MCF 10A (cell line): Measurements from ENCODE around the gene GMPR. TPM values are rescaled to one million over a fixed set of nuclear protein-coding genes. Genes with fewer than 3 reads are reported as not detected.
A peak's percentile ranks its signal among the peaks of the same experiment; 100 is the strongest.

Experiments
- BruUV-seq: library from RNA; stranded (reverse); fragments of 400-500 nt; replicated peaks from 2 replicates; lab custom pipeline; 2021; lab: Mats Ljungman, UMichigan
- CTCF ChIA-PET: fragments of 300-600 bp; sonication (Branson Sonifier 250); formaldehyde crosslinking; extraction: SDS; loops from one replicate; lab custom pipeline; 2021; ENCODE audit warnings: antibody characterized with exemption, inconsistent platforms; lab: Yijun Ruan, JAX
- POLR2A ChIA-PET: fragments of 300-600, 350-650 bp; sonication (Branson Sonifier 250); formaldehyde crosslinking; extraction: SDS; loops from one replicate; lab custom pipeline; 2020; ENCODE audit warnings: antibody characterized with exemption, inconsistent platforms; lab: Yijun Ruan, JAX
- DNase-seq: peaks from one replicate; pipeline ENCODE4 v3.0.0-alpha.2; 2018; ENCODE audit not compliant: unreplicated experiment
- H3K27ac Mint-ChIP-seq: one replicate; pipeline ENCODE4 v1.8.0; 2022; ENCODE audit warnings: mild to moderate bottlenecking, low read depth, mixed read lengths; ENCODE audit not compliant: unreplicated experiment
- H3K27me3 Mint-ChIP-seq: one replicate; pipeline ENCODE4 v1.8.0; 2022; ENCODE audit warnings: mixed read lengths; ENCODE audit not compliant: insufficient read depth, unreplicated experiment
- H3K36me3 Mint-ChIP-seq: one replicate; pipeline ENCODE4 v1.8.0; 2022; ENCODE audit warnings: mild to moderate bottlenecking, moderate library complexity, mixed read lengths; ENCODE audit not compliant: insufficient read depth, unreplicated experiment
- H3K4me1 Mint-ChIP-seq: one replicate; pipeline ENCODE4 v1.8.0; 2022; ENCODE audit warnings: mixed read lengths; ENCODE audit not compliant: insufficient read depth, unreplicated experiment
- H3K4me3 Mint-ChIP-seq: one replicate; pipeline ENCODE4 v1.8.0; 2022; ENCODE audit warnings: mild to moderate bottlenecking, moderate library complexity, mixed read lengths; ENCODE audit not compliant: unreplicated experiment
- H3K9me3 Mint-ChIP-seq: one replicate; pipeline ENCODE4 v1.8.0; 2022; ENCODE audit warnings: mixed read lengths; ENCODE audit not compliant: unreplicated experiment
- CTCF ChIP-seq: fragments of 200-600 bp; IDR thresholded peaks from one replicate; pipeline ENCODE4 v1.8.0; 2022; ENCODE audit warnings: antibody characterized with exemption, mild to moderate bottlenecking; ENCODE audit not compliant: unreplicated experiment
- intact Hi-C: fragments of 100-400 bp; cut with micrococcal nuclease; formaldehyde crosslinking; loops from 2 replicates; pipeline ENCODE4 v1.14.1; 2022
- total RNA-seq: library from RNA; stranded (reverse); gene quantifications from 2 replicates; pipeline ENCODE4 v1.2.3, GENCODE V29; 2022

The GMPR gene
- total RNA-seq, 1 experiment from 2014 or later = 3.0 TPM

GRCh38 chr6:16291739-16292138 is 53.4 kb downstream of the GMPR start:
- BruUV-seq = no TSS peak

GRCh38 chr6:16292432-16292831 is 54.0 kb downstream of the GMPR start:
- POLR2A ChIA-PET = interaction anchor here (0.6 to 1.1 kb wide), 2 partner anchors 49 to 354 kb away, joined by 3 read pairs; no protein-coding TSS in a partner anchor
- CTCF ChIA-PET = interaction anchor here (0.7 to 3.9 kb wide), 4 partner anchors 14 to 525 kb away, joined by 3 to 13 read pairs (median 4); no protein-coding TSS in a partner anchor
- no TSS peak for BruUV-seq
- Mint-ChIP-seq H3K9me3 (no peaks in the 10 kb centered on the region), H3K36me3 (peaks cover 7% of the 10 kb centered on the region), H3K4me3 (no peak overlapping the region), H3K27ac (no peak overlapping the region), H3K4me1 (no peaks in the 10 kb centered on the region), H3K27me3 (no peaks in the 10 kb centered on the region)
- intact Hi-C loops = no loop called here
- TF ChIP-seq CTCF = no peak
- no peak for DNase-seq

More at GRCh38 chr6:16291739-16292138, 53.4 kb downstream of the GMPR start:
- H3K27ac Mint-ChIP-seq = no peak overlapping the region
- no peaks in the 10 kb centered on the region for H3K4me1 Mint-ChIP-seq
- H3K9me3 Mint-ChIP-seq = no peaks in the 10 kb centered on the region
- TF ChIP-seq CTCF = no peak
- H3K4me3 Mint-ChIP-seq = no peak overlapping the region
- POLR2A ChIA-PET = interaction anchor here (0.6 to 1.1 kb wide), 2 partner anchors 49 to 355 kb away, joined by 3 read pairs; no protein-coding TSS in a partner anchor
- intact Hi-C loops = no loop called here
- no peak for DNase-seq
- no peaks in the 10 kb centered on the region for H3K27me3 Mint-ChIP-seq
- CTCF ChIA-PET = interaction anchor here (0.8 to 3.9 kb wide), 4 partner anchors 14 to 526 kb away, joined by 3 to 13 read pairs (median 6); no protein-coding TSS in a partner anchor
- H3K36me3 Mint-ChIP-seq = peaks cover 7% of the 10 kb centered on the region

GRCh38 chr6:16292942-16293341 is 54.6 kb downstream of the GMPR start:
- CTCF ChIA-PET = interaction anchor here (0.5 to 3.9 kb wide), 5 partner anchors 15 to 203 kb away, joined by 3 to 13 read pairs (median 3); no protein-coding TSS in a partner anchor
- H3K27me3 Mint-ChIP-seq = no peaks in the 10 kb centered on the region

GRCh38 chr6:16294371-16294770 is 56.0 kb downstream of the GMPR start:
- intact Hi-C loops = no loop called here
- no peak for TF ChIP-seq CTCF
- BruUV-seq = no TSS peak
- POLR2A ChIA-PET = interaction anchor here (0.7 kb wide), 1 partner anchor 24 kb away, joined by 3 read pairs; no protein-coding TSS in a partner anchor
- CTCF ChIA-PET = interaction anchor here (1.3 to 1.4 kb wide), 2 partner anchors 22 to 24 kb away, joined by 3 read pairs; no protein-coding TSS in a partner anchor
- H3K4me1 Mint-ChIP-seq = no peaks in the 10 kb centered on the region
- H3K9me3 Mint-ChIP-seq = no peaks in the 10 kb centered on the region
- H3K36me3 Mint-ChIP-seq = peaks cover 7% of the 10 kb centered on the region
- no peak overlapping the region for H3K4me3 Mint-ChIP-seq
- no peak for DNase-seq
- no peak overlapping the region for H3K27ac Mint-ChIP-seq
- no peaks in the 10 kb centered on the region for H3K27me3 Mint-ChIP-seq

More at GRCh38 chr6:16292942-16293341, 54.6 kb downstream of the GMPR start:
- no peak for TF ChIP-seq CTCF
- DNase-seq = peak; percentile 41
- POLR2A ChIA-PET = interaction anchor here (1.1 kb wide), 1 partner anchor 50 kb away, joined by 3 read pairs; no protein-coding TSS in a partner anchor
- H3K4me1 Mint-ChIP-seq = no peaks in the 10 kb centered on the region
- no peak overlapping the region for H3K27ac Mint-ChIP-seq
- no TSS peak for BruUV-seq
- peaks cover 7% of the 10 kb centered on the region for H3K36me3 Mint-ChIP-seq
- H3K4me3 Mint-ChIP-seq = no peak overlapping the region
- intact Hi-C loops = no loop called here
- H3K9me3 Mint-ChIP-seq = no peaks in the 10 kb centered on the region
